CD4-positive, alpha-beta T cell treated with Interleukin-21 for 1 hour (primary cell): ENCODE measurements around the gene C1orf174.
A peak's percentile ranks its signal among the peaks of the same experiment; 100 is the strongest.

Experiments used
- DNase-seq: peaks from one replicate; pipeline ENCODE4 v3.0.0-alpha.2; 2020

C1orf174 gene

DNA sequence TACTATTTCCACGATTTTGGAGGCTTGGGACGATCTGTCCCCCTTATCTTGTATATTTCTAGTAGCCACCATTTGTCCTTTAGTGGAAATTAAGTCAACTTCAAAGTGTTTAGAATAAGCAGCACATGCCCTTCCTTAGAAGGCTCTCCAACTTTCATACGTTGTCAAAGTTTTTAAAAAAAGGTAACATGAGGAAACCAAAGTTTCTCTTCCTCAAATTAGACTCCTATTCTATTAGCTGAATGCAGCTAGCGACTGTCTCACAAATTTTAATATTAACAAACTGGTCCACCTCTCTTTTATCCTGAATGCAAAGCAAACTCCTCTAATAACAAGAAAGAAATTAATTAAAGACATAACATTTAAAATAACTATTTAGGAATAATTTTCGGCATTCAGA, 6.9 kb downstream of the C1orf174 start:
- DNase-seq, result no peak

DNA sequence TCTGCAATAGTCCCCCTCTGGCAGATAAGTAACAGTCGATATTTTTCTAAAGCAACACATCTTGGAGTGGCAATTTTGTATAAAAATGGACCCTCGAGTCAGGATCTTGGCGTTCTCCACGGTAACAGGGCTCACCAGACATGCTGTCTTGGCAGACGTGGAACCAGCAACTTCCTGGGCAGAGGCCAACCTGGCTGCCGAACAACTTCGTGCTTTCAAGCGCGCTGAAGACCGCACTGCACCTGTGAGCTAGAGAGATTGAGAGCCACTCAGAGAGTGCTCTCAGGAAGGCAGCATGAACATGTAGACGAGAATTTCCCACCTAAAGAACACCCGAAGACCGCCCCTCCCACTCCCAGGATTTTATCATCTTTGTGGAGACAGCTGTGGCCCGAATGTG, 7.3 kb downstream of the C1orf174 start:
- no peak for DNase-seq

DNA sequence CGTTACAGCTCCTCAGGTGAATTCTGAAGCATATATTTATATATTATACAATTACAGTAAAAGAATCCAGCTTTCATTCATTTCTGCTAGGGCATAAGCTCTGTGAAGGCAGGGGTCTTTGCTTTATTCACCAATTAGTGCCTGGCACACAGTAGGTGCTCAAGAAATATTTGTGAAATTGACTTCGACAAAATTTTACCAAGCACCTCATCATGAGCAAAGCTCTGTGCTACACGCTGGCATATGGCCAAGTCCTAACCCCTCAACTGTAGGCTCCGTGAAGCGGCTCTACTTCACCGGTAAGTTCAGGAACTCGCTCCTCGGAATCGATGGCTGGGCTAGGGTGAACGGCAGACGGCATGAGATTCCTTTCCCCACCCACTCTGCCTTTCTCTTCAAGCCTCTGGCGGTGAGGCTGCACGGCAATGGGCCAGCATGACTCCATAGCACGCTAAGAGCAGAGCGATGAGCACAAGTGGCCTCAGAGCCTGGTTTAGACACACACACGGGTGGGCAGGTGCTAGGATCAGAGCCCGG, 8.7 kb downstream of the C1orf174 start:
- no peak for DNase-seq

DNA sequence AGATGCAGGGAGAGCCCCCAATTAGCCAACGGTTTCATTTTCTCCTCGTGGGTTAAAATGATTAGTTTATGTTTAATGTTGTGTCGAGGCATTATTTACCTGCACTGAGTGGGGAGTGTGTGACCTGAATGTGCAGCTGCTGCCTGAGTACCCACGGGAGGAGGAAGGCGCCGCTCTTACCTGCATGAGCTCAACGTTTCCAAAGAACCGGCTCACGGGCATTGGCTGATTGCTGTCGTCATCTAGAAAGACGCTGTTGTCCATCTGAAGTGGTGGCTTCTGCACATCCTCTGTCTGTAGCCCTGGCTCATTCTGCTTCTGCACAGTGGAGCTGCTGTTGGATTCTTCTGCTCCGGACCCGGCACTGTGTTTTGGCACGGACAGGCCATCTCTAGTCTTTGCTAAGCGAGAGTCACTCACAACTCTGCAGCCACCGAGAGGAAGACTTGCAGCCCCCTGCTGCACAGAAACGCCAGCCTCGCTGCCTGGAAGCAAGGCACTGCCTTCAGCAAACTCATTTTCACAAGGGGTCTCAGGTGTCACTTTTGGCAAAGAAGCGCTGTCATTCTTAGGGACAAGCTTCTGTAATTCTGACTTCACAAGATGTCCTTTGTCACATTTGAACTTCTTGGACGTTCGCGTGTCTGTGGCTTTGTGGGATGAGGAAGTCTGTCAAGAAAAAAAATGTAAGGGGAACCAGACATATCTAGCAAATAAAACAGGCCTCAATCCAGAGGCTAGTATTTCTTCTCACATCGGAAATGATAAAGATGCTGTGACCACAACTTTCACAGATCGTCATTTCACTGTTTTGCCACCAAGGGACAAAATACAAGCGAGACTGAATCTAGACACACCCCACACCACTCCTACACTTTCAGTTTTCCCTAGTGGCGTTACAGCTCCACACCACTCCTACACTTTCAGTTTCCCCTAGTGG, 9.4 kb downstream of the C1orf174 start:
- peak; percentile 69 for DNase-seq

DNA sequence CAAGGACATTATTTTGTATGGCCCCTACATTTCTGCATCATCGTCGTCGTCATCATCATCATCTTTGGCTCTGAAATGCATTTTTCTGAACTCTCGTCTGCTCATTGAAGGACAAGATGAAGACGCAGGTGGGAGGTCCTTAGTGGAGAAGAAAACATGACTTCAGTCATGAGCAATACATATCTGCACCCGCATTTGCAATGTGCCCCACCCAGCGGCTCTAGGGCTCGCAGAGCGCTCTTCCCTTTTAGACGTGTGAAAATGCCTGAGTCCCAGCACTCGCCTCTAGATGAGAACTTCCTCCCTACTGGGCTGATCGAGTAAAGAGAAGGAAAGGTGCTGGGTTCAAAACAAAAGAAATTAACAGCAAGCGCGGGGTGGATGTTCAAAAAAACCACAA, 10.1 kb downstream of the C1orf174 start:
- DNase-seq, result peak; percentile 53

DNA sequence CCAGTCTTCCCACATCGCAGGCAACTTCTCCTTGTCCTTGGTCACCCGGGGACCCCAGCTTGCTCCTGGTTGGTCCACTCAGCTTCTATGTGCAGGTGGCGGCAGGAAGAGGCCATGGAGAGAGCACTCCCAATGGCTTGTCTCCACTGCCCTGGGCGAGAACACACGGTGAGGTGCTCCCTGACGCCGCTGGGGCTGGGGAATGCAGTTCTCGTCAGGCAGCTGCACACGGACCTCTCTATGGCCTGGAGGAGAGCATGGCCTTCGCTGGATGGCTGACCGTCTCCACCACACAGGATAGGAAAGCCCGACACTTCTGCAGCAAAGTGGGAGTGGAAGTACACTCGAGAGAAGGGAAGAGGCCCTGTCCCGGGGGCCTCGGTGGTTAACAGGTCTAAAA, 11.8 kb downstream of the C1orf174 start:
- no peak for DNase-seq

DNA sequence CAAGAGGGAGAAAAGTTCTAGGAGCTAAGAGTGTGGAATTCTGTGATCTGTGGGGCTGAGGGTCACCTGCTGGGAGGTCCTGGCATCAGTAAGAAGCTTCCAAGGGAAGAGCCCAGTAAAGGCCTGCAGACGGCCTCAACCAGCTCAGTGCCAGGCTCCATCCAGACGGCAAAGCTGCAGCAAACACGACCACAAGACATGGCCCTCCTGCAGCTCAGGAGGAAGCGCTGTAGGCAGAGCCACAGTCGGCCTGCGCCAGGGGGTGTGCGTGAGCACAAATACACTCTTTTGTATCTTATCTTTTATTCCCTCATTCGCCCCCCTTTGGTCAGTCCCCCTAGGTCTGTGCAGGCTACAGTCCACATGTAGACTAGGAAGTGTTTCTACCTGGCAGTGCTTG, 13.4 kb downstream of the C1orf174 start:
- no peak for DNase-seq

DNA sequence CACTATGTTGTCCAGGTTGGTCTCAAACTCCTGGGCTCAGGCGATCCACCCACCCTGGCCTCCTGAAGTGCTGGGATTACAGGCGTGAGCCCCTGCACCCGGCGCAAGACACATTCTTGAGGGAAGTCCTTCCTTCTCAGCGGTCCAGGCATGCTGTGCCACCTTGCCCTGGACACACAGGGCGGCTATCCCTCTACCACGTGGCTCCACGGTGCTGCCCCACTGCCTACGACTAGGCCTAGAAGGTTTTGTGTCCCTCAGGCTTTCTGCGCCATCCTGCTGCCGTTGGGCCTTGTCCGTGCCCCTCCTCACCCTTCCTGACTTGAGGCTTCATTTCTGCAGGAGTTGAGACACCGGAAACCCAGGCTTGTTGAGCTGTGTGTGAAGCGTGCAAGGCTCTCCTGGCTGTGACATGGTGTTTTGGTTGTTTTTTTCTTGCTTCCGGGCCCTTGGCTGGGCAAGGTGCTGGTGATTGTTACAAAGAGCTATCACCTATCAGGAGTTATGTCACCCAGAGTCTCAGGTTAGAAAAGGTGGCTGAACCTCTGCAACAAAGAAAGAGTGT, 13.9 kb downstream of the C1orf174 start:
- no peak for DNase-seq

DNA sequence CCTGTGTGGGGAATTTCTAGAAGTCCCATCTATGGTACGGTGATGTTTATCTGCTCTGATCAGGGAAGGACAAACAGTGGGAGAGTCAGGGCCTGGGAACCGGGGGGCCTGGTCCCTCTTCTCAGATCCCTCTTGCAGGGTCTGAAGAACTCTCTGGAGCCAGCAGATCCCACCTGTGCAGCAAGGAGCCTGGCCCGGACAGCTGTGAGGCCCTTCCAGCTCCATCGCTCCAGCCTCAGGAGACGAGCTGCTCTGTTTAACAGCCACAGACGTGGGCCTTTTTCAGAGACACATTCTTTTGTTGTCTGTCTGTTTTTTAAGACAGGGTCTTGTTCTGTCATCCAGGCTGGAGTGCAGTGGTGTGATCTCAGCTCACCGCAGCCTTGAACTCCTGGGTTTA, 14.5 kb downstream of the C1orf174 start:
- DNase-seq, result no peak

DNA sequence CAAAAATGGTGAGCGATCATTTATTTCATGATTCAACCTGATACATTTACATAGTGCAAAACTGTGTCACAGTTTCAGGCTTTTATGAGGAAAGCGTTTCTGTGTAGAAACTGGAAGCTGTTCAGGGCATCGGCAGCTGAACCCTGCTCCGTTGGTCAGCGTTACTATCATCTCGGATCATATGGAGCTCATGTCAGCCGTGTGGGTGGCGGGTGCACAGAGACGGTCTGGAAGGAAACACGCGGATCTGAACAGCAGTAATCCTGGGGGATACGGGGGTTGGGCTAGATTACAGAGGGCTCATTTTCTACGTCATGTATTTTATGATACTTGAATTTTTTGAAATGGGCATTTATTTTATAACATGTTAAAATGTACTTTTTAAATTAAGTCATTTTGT, 15.1 kb downstream of the C1orf174 start:
- no peak for DNase-seq

DNA sequence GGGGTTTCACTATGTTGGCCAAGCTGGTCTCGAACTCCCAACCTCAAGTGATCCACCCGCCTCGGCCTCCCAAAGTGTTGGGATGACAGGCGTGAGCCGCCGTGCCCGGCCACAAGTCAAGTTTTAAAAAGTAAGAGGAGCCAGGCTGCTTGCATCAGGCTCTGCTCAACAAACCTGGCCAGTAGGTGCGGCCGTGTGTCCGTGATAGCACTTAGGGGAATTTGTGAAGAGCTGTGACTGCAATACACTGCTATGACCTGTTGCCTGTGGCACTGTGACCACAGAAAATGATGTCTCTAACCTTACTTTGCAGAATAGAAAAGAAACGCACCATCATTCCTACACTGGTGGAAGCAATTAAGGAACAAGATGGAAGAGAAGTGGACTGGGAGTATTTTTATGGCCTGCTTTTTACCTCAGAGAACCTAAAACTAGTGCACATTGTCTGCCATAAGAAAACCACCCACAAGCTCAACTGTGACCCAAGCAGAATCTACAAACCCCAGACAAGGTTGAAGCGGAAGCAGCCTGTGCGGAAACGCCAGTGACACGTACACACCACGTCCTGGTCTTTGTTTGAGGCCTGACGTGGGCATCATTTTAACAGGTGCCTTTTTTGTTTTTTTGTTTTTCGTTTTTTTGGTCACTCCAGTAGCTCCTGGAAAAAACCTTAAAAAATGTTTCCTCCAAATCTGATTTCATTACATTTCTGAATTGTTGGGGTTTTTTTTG, 16.7 kb downstream of the C1orf174 start:
- DNase-seq, result peak; percentile 60

DNA sequence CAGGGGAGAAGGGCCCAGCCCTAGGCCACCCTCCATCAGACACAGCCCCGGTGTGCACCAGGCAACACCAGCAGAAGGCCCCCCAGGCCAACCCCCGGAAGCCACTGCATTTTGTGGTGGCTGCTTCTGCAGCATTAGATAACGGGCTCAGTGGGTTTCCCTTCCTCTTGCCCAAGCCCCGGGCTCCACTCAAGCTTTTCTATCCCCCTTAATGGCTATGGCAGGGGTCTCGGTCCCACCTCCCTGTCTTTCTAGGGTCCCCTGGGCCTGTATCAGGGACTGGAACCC, 18.9 kb downstream of the C1orf174 start:
- no peak for DNase-seq

DNA sequence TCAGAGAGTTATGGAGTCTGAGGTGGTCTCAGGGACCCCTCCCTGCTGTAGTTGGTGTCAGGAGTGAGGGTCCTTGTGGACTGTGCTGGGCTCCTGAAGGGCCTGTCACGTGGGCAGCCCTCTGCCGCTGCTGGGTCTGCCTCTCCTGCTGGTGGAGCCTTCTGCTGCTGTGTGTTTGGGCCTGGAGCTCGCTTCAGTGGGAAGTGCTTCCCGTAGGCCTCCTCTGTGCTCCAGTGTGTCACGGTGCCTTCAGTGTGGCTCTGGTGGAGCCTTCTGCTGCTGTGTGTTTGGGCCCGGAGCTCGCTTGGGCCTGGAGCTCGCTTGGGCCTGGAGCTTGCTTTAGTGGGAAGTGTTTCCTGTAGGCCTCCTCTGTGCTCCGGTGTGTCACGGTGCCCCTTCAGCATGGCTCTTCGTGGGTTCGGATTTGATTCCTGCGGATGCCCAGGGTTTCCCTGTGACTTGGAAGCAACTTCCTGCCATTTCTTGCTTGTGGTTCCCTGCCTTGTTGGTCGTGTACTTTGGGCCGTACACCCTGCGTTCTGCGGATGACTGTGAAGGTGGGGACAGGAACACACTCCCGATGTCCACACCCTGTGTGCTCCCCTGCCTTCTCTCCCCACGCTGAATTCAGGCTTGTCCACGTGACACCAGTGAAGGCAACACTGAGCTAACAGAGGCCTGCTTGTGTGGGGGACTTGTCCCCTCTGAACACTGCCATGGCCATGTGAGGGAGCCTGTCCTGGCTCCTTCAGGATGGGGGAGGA, 19.5 kb downstream of the C1orf174 start:
- no peak for DNase-seq

DNA sequence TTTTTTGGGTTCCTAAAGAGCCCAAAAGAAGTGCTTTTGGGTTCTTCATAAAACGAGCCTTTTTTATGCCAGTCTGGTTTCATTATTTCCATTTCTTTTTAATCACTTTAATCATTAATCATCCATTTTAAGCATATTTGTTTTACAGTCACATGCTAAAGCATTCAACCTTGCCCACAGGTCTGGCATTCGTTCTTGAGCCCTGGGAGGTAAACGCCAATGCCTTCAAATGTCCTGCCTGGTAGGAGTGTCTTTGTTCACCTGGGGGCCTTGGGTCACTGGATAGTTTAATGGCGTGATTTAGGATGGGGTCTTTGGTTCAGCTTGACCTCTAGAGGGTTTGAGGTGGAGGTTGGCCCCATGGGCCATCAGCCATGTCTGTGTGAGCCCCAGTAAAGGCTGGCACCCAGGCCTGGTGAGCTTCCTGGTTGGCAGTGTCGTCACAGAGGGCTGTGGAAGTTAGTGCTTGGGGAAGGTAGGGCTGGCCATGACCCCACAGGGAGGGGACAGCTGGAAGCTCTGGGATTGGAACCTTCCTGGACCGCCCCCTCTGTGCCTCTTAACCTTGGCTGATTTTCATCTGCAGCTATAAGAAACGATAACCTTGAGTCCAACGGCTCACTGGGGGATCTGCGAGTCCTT, 20.2 kb downstream of the C1orf174 start:
- no peak for DNase-seq

DNA sequence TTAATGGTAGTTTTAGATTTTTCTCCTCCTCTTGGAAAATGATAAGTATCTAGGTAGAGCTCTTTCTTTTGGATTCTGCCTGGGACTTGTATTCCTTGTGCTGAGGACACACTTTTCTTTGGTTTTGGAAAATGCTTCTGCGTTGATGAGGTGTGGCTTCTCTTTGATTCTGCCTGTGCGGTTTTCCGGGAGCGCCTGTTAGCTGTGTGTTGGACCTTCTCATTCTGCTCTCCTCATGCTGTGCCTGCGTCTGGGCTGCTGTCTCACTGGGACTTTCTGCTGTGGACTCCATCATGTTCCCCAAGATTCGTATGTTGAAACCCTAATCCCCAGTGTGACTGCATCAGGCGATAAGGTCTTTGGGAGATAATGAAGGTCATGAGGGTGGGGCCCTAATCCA, 21.0 kb downstream of the C1orf174 start:
- no peak for DNase-seq

DNA sequence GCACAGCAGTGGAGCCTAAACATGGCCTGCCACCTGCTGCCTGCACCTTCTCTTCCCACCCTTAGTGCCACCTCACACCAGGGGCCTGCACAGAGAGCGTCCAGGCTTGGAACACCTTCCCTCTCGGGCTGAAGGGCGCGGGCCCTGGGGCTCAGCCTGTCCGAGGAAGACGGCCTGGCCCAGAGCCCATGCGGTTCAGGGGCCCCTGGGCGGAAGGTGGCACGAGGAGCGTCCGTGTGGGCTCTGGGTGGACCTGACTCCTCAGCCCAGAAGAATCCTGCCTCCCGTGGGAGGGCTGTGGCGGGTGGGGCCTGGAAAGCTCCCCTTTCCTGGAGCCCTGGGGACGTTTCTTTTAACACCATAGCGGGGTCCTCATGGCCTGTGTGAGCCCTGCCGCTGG, 23.4 kb downstream of the C1orf174 start:
- no peak for DNase-seq

DNA sequence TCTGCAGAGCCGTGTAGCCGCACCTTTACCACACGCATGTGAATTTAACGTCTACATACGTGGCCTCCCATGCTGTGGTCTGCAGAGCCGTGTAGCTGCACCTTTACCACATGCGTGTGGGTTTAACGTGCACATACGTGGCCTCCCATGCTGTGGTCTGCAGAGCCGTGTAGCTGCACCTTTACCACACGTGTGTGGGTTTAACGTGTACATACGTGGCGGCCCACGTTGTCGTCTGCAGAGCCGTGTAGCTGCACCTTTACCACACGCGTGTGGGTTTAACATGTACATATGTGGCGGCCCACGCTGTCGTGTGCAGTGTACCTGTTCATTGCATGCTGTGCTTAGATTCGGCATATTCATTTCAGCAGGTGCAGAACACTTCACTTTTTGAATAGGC, 25.3 kb downstream of the C1orf174 start:
- DNase-seq, result no peak

DNA sequence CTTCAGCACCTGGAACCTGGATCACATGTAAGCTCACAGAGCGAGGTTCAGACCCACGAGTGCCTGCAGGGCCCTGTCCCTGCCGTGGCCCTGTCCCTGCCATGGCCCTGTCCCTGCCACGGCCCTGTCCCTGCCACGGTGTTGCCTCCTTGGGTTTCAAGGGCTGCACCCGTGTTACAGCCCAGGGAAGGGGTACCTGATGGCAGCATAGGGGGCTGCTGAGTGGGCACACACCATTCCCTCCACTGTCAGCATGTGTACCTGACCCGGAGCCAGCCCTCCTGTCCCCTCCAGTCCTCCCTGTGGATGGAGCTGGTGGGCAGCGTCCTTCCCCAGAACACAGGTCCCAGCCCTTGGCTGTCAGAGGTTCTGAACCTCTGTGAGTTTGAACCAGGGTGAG, 27.5 kb downstream of the C1orf174 start:
- no peak for DNase-seq

DNA sequence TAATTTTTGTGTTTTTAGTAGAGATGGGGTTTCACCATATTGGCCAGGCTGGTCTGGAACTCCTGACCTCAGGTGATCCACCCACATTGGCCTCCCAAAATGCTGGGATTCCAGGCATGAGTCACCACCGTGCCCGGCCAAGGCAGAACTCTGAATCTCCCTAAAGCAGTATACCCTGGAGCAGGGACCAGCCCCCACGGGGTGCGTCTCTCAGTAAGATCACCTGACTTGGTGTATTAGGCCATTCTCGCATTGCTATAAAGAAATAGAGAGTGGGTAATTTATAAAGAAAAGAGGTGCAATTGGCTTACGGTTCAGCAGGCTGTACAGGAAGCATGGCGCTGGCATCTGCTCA, 28.6 kb downstream of the C1orf174 start:
- no peak for DNase-seq

DNA sequence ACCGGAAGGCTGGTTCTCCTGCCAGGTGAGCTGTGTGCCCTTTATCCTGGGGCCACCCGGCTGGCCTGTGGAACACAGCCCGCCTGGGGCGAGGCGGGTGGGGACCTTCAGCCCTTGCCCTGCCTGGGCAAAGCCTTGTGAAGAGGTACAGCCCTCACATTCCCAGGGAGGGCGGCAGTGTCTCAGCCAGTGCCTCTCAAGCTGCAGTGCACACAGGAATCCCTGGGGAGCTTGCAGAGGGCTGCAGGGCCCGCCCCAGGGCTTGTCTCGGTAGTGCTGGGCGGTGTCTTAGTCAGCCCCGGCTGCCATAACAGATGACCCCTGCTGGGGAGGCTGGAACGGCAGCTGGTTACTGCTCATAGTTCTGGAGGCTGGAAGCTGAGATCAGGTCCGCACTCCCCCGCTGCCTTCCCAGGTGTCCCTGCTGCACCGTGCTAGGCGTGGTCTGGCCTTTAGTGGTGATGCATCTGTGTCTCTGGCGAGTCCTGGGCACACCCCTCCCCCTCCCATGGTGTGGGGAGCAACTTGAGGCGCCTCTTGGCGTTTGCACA, 30.2 kb downstream of the C1orf174 start:
- no peak for DNase-seq

DNA sequence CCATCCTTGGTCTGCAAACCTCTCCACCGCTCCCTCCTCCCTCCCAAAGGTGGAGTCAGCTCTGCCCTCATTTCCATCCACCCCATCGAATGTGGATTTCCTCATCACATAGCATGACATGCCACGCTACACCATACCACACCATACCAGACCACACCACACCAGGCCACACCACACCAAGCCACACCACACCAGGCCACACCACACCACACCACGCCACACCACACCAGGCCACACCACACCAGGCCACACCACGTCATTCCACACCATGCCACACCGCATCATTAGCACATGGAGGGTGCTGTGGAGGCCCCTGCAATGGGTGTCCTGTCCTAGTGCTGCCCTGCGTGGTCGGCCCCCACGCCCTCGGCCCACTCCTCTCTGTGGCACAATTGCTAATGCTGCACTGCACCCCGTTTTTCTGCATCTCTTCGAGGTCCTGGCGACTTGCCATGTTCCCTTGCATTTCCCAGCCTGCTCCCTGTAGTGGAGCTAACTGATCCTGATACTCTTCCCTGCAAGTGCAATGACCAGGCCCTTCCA, 31.5 kb downstream of the C1orf174 start:
- no peak for DNase-seq

DNA sequence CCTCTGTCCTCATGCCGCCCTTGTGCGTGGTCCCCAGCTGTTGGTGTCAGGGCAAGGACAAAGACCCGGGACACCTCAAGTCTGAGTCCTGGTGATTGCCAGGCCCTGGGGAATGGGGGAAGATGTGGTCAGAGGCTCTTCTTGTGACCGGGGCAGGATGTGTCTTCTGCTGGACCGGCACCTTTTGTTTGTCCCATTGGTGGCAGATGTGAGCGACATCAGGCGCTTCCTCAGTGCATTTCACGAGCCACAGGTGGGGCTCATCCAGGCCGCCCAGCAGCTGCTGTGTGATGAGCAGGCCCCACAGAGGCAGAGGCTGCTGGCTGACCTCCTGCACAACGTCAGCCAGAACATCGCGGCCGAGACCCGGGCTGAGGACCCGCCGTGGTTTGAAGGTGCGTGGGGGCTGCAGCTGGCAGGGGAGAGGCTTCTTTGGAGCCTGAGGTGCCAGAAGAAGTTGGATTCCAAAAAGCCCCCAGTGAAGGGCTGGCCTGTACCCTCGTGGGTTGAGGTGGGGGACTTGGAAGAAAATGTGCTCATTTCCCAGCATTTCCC, 34.4 kb downstream of the C1orf174 start:
- no peak for DNase-seq
